Glomerular endothelial cell (primary cell): ENCODE data around the gene C1QA. TPM values are rescaled to one million over a fixed set of nuclear protein-coding genes. Genes with fewer than 3 reads are reported as not detected.
"Not testable (repeated sequence)": the region's sequence is repeated elsewhere in the genome, so short reads cannot be mapped to it uniquely, and the experiment has no call there.

Experiments used
- DNase-seq: peaks from one replicate; pipeline ENCODE4 v3.0.0-alpha.2; 2011; ENCODE audit warnings: low read depth, low spot score; ENCODE audit errors: extremely low read depth
- total RNA-seq: library from RNA; depleted of rRNA; stranded (reverse); fragments of >200 nt; gene quantifications from 2 replicates; pipeline ENCODE4 v1.2.3, GENCODE V29; 2015

Gene C1QA
- total RNA-seq, 1 donor from 2014 or later: not detected

DNA sequence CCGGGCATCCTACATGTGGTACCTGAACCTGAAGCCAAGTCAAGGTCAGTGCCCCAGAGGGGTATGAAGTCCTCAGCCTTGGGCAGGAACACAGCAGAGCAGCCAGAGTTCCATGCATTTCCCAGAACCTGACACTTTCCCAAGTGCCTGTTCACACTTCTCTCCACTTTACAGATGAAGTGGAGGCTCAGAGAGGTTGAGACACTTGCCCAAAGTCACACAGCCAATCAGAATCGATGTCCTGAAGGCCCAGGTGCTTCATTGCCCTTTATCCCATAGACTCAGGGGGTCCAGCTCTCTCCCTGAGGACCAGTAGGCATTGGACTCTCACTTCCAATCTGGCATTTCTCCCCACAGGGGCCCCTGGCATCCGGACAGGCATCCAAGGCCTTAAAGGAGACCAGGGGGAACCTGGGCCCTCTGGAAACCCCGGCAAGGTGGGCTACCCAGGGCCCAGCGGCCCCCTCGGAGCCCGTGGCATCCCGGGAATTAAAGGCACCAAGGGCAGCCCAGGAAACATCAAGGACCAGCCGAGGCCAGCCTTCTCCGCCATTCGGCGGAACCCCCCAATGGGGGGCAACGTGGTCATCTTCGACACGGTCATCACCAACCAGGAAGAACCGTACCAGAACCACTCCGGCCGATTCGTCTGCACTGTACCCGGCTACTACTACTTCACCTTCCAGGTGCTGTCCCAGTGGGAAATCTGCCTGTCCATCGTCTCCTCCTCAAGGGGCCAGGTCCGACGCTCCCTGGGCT is 2.2 kb downstream of the C1QA start:
- no peak for DNase-seq

DNA sequence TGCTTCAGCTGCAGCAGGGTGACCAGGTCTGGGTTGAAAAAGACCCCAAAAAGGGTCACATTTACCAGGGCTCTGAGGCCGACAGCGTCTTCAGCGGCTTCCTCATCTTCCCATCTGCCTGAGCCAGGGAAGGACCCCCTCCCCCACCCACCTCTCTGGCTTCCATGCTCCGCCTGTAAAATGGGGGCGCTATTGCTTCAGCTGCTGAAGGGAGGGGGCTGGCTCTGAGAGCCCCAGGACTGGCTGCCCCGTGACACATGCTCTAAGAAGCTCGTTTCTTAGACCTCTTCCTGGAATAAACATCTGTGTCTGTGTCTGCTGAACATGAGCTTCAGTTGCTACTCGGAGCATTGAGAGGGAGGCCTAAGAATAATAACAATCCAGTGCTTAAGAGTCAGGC is 2.9 kb downstream of the C1QA start:
- no peak for DNase-seq

DNA sequence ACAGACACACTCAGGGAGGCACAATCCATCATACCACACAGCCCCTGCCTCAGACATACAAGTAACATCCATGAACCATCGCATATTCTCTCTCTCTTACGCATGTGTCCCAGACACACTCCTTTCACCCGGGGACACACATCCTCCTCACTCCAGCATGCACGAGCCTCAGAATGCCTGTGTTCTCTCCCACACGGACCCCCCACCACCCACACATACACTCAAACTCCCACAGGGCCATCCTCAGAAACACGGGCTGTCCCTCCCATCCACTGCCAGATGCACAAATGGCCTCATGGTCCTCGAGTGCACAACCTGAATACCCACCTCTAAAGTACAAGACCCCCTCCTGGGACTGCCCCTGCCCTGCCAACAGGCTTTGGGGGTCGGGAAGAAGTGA is 4.8 kb downstream of the C1QA start:
- DNase-seq: no peak

DNA sequence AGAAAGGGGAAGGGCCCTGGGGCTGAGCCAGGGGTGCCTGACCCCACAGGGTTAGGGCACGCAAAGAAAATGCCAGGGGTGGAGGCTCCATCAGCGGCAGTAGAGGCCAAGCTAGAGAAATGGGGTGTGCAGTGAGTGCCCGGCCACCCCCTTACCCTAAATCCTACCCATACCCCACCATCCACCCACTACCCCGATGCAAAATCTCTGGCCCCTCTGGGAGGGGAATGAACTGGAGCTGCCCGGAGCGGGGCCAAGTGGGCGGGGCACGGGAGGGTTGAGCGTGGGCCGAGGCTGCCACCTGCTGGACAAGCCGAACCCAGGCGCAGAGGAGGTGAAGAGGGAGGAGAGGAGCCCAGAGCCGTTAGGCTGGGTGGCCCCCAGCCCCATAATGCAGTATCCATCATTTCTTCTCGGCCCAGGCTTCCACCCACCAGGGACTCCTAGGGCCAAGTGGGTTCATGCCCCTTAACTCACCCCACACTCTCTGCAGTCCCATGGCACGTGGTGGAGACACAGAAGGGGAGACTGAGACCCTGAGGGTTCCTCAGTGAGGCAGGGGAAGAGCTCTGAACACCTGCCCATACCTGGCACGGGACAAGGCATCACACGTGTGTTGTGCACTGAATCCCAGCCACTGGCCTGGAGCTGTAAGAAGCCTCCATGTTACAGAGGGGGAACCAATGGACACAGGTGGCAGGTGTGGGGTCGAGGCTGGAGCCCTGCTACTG is 5.6 kb downstream of the C1QA start:
- no peak for DNase-seq

DNA sequence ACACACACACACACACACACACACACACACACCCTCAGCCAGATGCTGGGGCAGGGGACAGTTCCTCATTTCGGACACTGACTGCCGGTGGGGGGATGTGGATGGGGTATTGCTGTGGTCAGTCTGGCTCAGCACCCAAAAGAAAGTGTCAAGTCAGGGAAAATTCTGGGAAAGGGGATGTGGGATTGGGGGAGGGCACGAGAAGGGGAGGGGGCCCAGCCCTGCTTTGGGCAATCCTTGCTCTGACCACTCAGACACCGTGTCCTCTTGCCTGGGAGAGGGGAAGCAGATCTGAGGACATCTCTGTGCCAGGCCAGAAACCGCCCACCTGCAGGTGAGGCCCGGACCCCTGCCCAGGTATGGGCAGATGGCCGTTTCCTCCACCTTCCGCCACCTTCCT is 7.0 kb downstream of the C1QA start, which contains the start of gene C1QC:
C1QC (plus strand) TSS at position 253 of the 400 bp plus-strand sequence. CDS start 391 bp downstream, outside the sequence.
- DNase-seq: no peak

DNA sequence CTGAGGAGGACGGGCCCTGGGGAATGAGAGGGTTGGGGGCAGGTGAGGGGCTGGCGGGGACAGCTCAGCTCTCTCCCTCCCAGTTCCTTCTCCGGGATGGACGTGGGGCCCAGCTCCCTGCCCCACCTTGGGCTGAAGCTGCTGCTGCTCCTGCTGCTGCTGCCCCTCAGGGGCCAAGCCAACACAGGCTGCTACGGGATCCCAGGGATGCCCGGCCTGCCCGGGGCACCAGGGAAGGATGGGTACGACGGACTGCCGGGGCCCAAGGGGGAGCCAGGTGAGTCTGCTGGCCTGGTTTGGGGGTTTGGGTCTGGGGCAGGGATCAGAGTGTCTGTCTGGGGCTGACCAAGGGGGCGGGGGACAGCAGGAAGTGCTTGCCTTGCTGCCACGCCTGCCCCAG is 7.5 kb downstream of the C1QA start:
- no peak for DNase-seq

DNA sequence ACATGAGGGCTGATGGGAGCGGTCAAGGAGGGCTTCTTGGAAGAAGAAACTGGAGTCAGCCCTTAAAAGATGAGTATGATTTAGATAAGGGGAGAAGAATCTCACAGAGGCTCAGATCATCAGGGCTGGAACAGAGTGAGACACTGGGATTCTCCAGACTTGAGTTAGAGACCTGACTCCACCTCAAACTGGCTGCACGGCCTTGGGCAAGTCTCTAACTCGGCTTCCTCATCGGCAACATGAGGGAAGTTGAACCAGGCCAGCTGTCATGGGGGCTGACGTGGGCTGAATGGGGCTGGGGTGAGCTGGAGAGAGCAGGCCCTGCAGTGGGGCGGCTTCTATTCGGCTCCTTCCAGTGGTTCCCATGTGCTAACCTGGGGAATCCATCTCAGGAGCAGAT is 9.5 kb downstream of the C1QA start:
- no peak for DNase-seq

DNA sequence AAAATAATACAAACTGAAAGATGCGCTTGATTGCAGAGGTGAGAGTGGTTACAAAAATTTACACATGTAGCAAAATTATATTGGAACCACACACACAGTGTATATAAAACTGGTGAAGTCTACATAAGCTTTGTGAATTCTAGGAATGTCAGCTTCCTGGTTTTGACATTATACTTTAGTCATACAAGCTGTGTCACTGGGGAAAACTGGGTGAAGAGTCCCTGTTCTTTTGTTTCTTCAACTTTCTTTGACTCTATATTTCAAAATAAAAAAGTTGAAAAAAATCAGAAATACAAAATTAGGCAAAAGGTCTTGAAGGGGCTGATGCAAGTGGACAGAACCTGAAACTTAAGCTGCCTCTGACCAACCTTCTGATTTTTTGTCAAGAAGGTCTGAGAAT is 10.0 kb downstream of the C1QA start:
- no peak for DNase-seq

DNA sequence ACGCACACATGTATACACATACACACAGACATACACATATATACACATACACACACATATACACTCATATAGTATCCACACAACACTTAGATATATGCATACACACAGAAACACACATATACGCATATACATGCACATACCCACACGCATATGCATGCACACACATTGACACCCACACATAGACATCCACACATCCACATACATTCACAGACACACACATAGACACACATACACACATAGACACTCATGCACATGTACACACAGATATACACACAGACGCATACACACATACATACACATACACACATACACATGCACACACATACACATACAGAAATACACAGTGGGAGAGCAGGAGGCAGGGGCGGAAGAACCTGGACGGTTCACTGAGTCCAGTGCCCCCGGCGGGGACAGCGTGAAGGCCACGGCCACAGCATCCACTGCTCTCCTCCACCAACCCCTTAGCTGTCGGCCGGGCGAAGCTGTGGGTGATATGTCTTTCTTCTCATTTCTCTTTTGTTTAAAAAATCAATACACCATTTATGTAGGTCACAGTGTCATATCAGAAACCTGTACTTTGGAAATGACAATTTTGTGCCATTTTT is 13.8 kb downstream of the C1QA start:
- DNase-seq: no peak

DNA sequence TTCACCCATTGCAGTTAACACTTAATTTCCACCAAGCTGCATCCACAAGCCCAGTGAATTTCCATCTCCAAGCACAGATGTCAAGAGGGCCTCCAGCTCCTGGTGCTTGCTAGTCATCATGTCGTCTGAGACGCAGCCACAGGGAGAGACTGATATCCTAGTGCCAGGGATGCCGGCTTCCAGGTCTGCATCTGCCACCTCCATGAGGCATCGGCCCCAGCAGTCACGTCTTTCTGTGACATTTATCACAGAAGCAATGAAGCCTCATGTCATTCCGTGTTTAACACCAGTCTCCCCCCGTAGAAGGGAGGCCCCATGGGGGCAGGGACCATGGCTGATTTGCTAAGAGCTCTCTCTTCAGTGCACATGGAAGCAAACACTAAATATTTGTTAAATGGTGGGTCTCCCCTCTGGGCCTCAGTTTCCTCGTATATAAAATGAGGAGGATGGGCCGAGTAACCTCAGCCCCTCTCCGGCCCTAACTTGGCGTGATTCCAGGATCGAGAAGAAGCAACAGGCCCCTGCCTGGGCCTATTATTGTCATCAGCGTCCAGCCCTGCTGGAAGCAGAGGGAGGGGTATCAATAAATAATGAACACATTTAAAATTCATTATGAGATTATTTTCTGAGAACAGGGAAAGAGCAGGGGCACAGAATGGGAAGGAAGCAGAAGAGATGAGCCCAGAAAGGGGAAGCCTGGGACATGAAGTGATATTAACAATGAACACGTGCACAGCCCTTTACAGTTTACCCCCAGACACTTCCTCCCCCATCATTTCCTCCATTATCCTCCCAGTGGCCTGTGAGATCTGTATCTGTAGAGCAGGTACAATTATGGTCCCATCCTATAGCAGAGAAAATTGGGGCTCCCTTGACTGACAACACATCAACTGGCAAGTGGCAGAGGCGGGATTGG is 15.8 kb downstream of the C1QA start:
- no peak for DNase-seq

DNA sequence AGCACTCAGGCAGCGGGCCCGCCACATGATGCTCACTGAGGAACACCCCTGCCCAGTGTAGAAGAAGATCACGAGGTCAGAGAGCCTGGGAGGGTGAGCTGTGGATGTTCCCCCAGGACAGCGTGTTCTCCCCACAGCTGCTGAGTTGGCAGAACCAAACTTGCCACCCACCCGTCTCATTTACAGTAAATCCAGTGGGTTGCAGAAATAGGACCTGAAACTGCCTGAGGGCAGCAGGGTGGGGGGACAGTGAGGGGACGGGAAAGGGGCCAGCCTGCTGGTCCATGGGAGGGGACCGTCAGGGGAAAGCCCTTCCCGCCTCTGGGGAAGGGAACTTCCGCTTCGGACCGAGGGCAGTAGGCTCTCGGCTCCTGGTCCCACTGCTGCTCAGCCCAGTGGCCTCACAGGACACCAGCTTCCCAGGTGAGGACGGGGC is 16.5 kb downstream of the C1QA start, which contains the start of gene C1QB:
C1QB (plus strand) TSS at position 356 of the 436 bp plus-strand sequence. CDS start 6,227 bp downstream, outside the sequence.
- DNase-seq: no peak

DNA sequence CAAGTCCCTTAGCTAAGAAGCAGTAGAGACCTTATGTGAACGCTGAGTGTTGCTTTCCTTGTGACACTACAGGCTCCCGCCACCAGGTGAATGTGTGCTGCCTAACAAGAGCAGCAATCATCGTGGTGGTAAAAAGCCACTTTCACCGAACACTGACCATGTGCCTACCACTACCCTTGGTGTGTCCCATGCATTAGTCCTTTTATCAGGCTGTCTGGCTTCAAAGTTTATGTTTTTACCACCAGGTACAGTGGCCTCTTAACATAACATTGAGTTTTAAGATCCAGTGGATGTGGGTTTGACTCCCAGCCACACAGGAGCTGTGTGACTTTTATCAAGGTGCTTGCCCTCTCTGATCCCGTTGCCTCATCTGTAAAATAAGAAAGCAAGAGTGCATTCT is 18.3 kb downstream of the C1QA start:
- no peak for DNase-seq

DNA sequence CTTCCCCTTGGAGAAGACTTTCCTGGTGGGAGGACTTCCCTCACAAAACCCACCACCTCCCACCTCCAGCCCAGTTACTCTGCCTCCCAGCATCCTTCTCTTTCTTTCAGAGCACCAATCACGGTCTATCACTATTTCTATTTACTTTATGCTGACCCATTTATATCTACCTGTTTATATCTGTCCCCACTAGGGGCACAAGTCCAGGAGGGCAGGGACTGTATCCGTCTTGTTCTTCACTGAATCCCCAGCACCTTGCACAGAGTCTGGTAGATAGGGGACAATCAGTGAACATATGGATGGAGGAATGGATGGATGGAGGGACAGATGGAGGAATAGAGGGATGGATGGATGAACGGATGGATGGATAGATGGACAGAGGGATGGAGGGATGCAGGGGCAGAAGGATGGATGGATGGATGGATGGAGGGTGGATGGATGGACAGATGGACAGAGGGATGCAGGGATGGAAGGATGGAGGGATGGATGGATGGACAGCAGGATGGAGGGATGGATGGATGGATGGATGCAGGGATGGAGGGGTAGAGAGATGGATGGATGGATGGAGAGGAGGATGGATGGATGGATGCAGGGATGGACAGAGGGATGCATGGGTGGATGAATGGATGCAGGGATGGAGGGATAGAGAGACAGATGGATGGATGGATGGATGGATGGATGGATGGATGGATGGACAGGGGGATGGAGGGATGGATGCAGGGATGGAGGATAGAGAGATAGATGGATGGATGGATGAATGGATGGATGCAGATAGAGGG is 22.1 kb downstream of the C1QA start:
- DNase-seq: no peak

DNA sequence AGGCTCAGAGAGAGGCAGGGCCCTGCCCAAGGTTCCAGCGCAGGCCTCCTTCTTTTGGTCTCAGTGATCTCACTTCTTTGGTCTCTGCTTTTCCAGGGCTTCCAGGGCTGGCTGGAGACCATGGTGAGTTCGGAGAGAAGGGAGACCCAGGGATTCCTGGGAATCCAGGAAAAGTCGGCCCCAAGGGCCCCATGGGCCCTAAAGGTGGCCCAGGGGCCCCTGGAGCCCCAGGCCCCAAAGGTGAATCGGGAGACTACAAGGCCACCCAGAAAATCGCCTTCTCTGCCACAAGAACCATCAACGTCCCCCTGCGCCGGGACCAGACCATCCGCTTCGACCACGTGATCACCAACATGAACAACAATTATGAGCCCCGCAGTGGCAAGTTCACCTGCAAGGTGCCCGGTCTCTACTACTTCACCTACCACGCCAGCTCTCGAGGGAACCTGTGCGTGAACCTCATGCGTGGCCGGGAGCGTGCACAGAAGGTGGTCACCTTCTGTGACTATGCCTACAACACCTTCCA is 24.4 kb downstream of the C1QA start:
- DNase-seq: no peak

DNA sequence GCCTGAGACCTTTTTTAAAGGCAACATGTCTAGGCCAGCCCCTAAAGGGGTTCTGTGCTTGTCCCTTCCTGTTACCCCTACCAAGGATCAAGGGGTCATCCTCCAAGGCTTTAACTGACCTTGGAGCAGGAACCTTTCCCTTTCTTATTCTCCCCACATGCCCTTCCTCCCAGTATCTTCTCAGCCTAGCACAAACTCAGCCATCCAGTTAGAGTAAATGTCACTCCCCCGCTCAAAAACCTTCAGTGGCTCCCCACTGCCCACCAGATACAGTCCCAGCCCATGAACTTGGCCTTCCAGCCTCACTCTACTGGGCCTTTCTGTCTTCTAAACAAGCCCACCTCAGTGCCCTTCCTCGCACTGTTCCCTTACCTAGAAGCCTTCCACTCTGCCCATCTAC is 25.5 kb downstream of the C1QA start:
- no peak for DNase-seq

DNA sequence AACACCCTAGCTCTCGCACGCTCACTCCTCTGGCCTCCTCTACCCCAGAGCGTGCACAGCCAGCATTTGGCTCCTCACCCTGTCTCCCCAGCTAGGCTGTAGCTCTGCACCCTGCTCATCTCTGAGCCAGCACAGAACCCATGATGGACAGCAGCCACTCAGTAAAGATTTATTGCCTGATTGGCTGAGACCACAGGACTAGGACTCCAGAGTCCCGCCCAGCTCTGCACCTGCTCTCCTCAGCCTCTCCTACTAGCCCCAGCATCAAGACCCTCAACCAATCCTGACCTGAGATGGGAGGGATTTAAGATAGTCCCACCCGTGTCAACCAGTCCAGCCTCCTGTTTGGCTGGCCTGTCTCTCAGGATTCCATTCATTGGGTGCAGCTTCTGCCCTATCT is 25.9 kb downstream of the C1QA start:
- no peak for DNase-seq

DNA sequence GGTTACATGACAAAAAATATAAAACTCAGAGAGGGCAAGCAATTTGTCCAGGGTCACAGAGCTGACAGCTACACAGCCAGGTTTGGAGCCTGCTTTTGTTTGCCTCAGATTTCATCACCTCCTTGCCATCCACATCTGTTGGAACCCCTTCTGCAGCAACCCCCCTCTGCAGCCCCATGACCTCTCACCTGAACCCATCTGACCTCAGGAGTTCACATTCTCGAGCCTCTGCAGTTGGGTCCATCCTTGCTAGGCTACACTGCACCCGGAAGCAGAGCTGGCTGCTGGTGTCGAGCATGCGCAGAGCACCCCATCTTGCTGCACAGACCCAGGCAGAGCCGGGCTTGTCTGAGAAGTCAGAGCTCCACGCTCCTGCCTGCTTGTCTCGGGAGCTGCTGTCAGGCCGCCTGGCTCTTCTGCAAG is 26.6 kb downstream of the C1QA start:
- DNase-seq: no peak

DNA sequence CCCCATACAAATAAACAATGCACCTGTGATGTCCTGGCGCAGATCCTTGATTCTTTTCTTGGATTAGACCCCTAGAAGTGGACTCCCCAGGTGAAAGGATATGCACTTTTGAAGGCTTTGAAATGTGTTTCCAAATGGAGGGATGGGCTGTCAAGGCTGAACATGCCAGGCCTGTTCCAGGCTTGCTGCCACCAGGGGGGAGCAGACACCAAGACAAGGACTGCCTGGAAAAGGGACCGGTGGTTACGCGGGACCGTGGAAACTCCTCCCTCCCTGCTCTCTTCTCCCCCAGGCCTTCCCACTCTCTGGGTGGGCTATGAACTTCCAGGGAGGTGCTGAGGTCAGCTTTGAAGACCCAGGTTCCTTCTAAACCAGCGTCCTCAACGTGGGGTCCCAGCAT is 29.3 kb downstream of the C1QA start:
- no peak for DNase-seq

DNA sequence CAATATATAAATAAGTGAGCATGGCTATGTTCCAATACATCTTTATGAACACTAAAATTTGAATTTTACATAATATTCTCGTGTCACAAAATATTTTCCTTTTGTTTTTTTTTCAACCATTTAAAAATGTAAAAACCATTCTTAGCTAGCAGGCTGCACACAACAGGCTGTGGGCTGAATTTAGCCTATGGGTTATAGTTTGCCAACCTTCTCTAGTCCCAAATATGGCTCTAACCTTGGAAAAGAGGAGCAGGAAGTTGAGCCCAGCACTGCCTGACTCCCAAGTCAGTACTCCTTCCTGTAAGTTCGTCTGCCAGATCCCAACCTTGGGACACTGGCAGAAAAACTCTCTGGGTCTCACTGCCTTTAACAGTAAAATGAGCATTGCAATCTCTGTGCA is 30.0 kb downstream of the C1QA start:
- no peak for DNase-seq

DNA sequence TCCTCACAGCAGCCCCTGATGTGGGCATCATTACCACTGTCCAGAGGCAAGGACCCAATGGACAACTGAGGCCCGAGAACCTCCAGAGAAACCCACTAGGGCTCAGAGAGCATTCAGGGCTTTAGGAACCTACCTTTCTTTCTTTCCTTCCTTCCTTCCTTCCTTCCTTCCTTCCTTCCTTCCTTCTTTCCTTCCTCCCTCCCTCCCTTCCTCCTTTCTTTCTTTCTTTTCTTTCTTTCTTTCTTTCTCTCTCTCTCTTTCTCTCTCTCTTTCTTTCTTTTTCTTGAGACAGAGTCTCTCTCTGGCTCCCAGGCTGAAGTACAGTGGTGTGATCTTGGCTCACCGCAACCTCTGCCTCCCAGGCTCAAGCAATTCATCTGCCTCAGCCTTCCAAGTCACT is 32.4 kb downstream of the C1QA start:
- not testable (repeated sequence) for DNase-seq
